Liver (tissue), 3 donors: Measurements from ENCODE around the gene PSMB10.

Experiments
- CTCF ChIP-seq: fragments of 150-350 bp; IDR thresholded peaks from 2 replicates; pipeline ENCODE4 v1.5.1; 2017; ENCODE audit warnings: improper control_type of control experiment, low read depth, low read length; ENCODE audit not compliant: missing input control
- FOXA1 ChIP-seq: IDR thresholded peaks from 2 replicates; pipeline ENCODE4 v1.6.1; 2016; ENCODE audit warnings: antibody characterized with exemption
- GABPA ChIP-seq, 2 donors: IDR thresholded peaks in 1 of 2; conservative IDR thresholded peaks in 1 of 2; 2 replicates each; pipeline ENCODE4 v1.6.1; 2016; ENCODE audit warnings: antibody characterized with exemption in 2 of 2, mild to moderate bottlenecking in 1 of 2, moderate library complexity in 1 of 2
- HNF4A ChIP-seq, 2 donors: conservative IDR thresholded peaks; 2 replicates each; pipeline ENCODE4 v1.6.1; 2016; ENCODE audit warnings: antibody characterized with exemption in 2 of 2, mild to moderate bottlenecking in 2 of 2
- JUND ChIP-seq, 2 donors: IDR thresholded peaks; 2 replicates each; pipeline ENCODE4 v1.6.1; 2016; ENCODE audit warnings: antibody characterized with exemption in 2 of 2
- RAD21 ChIP-seq, 2 donors: IDR thresholded peaks; 2 replicates each; pipeline ENCODE4 v1.6.1; 2016; ENCODE audit warnings: antibody characterized with exemption in 2 of 2, mild to moderate bottlenecking in 2 of 2
- RXRA ChIP-seq, 2 donors: IDR thresholded peaks; 2 replicates each; pipeline ENCODE4 v1.6.1; 2017 to 2018; ENCODE audit warnings: antibody characterized with exemption in 2 of 2, mild to moderate bottlenecking in 1 of 2
- SP1 ChIP-seq: IDR thresholded peaks from 2 replicates; pipeline ENCODE4 v1.6.1; 2018; ENCODE audit warnings: antibody characterized with exemption, mild to moderate bottlenecking
- TAF1 ChIP-seq: conservative IDR thresholded peaks from 2 replicates; pipeline ENCODE4 v1.6.1; 2016; ENCODE audit warnings: antibody characterized with exemption, mild to moderate bottlenecking
- YY1 ChIP-seq: IDR thresholded peaks from 2 replicates; pipeline ENCODE4 v1.6.1; 2016; ENCODE audit warnings: antibody characterized with exemption, mild to moderate bottlenecking
- TF ChIP-seq, protein P1 (sequence below): IDR thresholded peaks from 2 replicates; pipeline ENCODE4 v1.6.1; 2016; ENCODE audit warnings: antibody characterized with exemption
- TF ChIP-seq, protein P2 (sequence below): IDR thresholded peaks from 2 replicates; pipeline ENCODE4 v1.6.1; 2016; ENCODE audit warnings: antibody characterized with exemption
- TF ChIP-seq, protein P3 (sequence below): IDR thresholded peaks from 2 replicates; pipeline ENCODE4 v1.6.1; 2016; ENCODE audit warnings: antibody characterized with exemption, mild to moderate bottlenecking
- donor health status: healthy.
- donor health status: healthy.

DNA sequence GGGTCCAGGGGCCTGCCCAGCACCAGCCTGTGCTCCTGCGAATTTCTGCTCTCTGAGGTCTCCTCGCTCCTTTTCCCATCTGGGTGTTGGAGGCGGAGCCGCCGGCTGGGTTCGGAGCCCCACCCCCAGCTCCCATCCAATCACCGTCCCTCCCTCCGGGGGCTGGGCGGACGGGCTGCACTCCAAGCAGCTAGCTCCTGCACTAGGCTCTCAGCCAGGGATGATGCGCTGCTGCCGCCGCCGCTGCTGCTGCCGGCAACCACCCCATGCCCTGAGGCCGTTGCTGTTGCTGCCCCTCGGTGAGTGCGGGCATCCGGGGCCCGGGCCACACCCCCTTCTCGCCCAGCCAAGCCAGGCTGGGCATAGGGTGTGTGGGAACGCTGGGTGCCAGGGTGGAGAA lies 52.0 kb downstream of the PSMB10 start, which contains the start of gene NRN1L:
- TF ChIP-seq, protein P1, sequence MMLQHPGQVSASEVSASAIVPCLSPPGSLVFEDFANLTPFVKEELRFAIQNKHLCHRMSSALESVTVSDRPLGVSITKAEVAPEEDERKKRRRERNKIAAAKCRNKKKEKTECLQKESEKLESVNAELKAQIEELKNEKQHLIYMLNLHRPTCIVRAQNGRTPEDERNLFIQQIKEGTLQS: no peak
- no peak for TF ChIP-seq CTCF
- no peak for TF ChIP-seq FOXA1
- peak; percentile 69 for TF ChIP-seq SP1
- TF ChIP-seq, protein P2, sequence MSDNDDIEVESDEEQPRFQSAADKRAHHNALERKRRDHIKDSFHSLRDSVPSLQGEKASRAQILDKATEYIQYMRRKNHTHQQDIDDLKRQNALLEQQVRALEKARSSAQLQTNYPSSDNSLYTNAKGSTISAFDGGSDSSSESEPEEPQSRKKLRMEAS: no peak
- TF ChIP-seq YY1: no peak
- peak; percentile 31 to 36 for TF ChIP-seq RAD21 (IDR thresholded peaks at IDR 0.05)
- TF ChIP-seq JUND (IDR thresholded peaks at IDR 0.05): no peak
- TF ChIP-seq TAF1: no peak
- TF ChIP-seq HNF4A (conservative IDR thresholded peaks at IDR 0.05): no peak
- TF ChIP-seq RXRA (IDR thresholded peaks at IDR 0.05): no peak
- no peak for TF ChIP-seq GABPA (IDR thresholded peaks at IDR 0.05 in 1 of 2, conservative IDR thresholded peaks at IDR 0.05 in 1 of 2)
- TF ChIP-seq, protein P3, sequence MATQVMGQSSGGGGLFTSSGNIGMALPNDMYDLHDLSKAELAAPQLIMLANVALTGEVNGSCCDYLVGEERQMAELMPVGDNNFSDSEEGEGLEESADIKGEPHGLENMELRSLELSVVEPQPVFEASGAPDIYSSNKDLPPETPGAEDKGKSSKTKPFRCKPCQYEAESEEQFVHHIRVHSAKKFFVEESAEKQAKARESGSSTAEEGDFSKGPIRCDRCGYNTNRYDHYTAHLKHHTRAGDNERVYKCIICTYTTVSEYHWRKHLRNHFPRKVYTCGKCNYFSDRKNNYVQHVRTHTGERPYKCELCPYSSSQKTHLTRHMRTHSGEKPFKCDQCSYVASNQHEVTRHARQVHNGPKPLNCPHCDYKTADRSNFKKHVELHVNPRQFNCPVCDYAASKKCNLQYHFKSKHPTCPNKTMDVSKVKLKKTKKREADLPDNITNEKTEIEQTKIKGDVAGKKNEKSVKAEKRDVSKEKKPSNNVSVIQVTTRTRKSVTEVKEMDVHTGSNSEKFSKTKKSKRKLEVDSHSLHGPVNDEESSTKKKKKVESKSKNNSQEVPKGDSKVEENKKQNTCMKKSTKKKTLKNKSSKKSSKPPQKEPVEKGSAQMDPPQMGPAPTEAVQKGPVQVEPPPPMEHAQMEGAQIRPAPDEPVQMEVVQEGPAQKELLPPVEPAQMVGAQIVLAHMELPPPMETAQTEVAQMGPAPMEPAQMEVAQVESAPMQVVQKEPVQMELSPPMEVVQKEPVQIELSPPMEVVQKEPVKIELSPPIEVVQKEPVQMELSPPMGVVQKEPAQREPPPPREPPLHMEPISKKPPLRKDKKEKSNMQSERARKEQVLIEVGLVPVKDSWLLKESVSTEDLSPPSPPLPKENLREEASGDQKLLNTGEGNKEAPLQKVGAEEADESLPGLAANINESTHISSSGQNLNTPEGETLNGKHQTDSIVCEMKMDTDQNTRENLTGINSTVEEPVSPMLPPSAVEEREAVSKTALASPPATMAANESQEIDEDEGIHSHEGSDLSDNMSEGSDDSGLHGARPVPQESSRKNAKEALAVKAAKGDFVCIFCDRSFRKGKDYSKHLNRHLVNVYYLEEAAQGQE: no peak
